Jurkat, Clone E6-1 (cell line): ENCODE data around the gene SEPTIN14. TPM values are rescaled to one million over a fixed set of nuclear protein-coding genes. Genes with fewer than 3 reads are reported as not detected.
"Not testable (repeated sequence)": the region's sequence is repeated elsewhere in the genome, so short reads cannot be mapped to it uniquely, and the experiment has no call there.

Source experiments
- DNase-seq: peaks from one replicate; pipeline ENCODE4 v3.0.0-alpha.2; 2011; ENCODE audit warnings: low read depth, low spot score
- H3K4me3 ChIP-seq: 2 replicates; pipeline ENCODE4 v1.5.1; 2011; ENCODE audit warnings: mild to moderate bottlenecking, low read length, control low read depth, moderate library complexity
- polyA plus RNA-seq: library from polyadenylated mRNA; unstranded; fragments of >200 nt; gene quantifications from one replicate; pipeline ENCODE4 v1.2.1, GENCODE V29; 2012; ENCODE audit warnings: missing spikeins; ENCODE audit not compliant: insufficient read length, insufficient read depth

SEPTIN14 gene
- not detected for polyA plus RNA-seq

- not testable (repeated sequence) for DNase-seq, H3K4me3 ChIP-seq
Measured at GRCh38 chr7:55862652-55863051, at the start of gene SEPTIN14. SEPTIN14 (minus strand) TSS chr7:55862752; CDS start chr7:55861996, 756 bp downstream.

DNA sequence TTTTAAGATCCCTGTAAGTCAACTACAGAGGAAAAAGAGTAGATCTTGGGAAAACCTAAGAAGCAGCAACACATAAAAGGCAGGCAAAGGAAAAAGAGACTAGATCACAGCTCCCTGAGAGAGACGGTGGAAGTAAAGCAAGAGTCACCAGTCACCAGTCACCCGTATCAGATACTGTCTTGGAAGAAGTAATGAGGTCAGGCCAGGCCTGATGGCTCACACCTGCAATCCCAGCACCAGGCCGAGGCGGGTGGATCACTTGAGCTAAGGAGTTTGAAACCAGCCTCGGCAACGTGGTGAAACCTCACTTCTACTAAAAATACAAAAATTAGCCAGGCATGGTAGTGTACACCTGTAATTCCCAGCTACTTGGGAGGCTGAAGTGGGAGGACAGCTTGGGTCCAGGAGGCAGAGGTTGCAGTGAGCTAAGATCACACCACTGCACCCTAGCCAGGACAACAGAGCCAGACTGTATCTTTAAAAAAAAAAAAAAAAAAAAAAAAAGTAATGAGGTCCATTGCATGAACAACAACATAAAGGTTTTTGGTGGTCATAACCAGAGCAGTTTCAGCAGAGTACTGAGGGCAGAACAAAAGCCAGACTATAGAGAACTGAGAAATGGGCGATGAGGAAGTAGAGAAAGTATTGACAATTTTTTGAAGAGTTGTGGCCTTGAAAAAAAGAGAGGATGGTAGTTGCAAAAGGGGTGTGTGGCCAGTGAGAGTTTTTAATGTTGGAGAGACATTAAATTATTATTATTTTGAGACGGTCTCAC, 41.6 kb upstream of the SEPTIN14 start:
- no peak overlapping the region for H3K4me3 ChIP-seq
- DNase-seq: no peak

- H3K4me3 ChIP-seq, DNase-seq: not testable (repeated sequence)
Measured at GRCh38 chr7:55901059-55901458, 38.5 kb upstream of the SEPTIN14 start.

DNA sequence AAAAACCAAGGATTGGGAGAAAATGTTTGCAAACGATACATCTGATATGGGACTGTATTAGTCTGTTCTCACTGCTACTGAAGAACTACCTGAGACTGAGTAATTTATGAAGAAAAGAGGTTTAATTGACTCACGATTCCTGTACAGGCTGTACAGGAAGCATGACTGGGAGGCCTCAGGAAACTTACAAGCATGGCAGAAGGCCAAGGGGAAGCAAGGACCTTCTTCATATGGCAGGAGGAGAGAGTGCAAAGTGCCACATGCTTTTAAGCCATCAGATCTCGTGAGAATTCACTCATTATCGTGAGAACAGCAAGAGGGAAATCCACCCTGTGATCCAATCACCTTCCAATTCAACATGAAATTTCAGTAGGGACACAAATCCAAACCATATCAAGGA, 35.7 kb upstream of the SEPTIN14 start:
- DNase-seq: no peak
- no peak overlapping the region for H3K4me3 ChIP-seq

- H3K4me3 ChIP-seq: no peak overlapping the region
- DNase-seq: no peak
Measured at GRCh38 chr7:55895021-55895420, 32.5 kb upstream of the SEPTIN14 start.

GRCh38 chr7:55893940-55894339, 31.4 kb upstream of the SEPTIN14 start:
- H3K4me3 ChIP-seq: no peak overlapping the region
- DNase-seq: no peak

DNA sequence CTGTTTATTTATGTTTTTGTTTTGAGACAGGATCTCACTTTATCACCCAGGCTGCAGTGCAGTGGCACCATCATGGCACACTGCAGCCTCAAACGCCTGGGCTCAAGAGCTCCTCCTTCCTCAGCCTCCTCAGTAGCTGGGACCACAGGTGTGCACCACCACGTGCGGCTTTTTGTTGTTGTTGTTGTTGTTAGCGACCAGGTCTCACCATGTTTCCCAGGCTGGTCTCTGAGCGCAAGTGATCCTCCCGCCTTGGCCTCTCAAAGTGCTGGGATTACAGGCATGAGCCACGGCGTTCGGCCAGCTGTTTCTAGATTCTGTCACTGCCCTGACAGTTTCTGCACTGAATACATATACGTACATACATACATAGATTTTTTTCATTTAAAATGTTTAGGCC, 25.8 kb upstream of the SEPTIN14 start:
- DNase-seq: not testable (repeated sequence)
- peak overlapping the region; percentile 47 for H3K4me3 ChIP-seq

DNA sequence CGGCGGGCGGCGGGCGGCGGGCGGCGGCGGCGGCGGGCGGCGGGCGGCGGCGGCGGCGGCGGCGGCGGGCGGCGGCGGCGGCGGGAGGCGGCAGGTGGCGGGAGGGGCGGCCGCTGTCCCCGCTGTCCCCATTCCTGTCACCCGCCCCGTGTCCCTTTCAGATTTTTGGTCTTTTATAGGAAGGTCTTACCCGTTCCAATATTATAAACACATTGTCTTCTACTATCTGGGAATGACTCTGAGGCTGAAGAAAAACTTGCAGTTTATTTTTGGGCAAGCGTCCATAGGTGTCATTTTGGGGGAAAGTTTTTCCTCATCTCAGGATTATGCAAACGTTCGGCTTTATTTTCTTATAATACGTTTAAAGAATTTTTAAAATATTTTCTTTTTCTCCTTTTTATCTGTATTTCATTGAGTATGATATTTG, 25.3 kb upstream of the SEPTIN14 start:
- DNase-seq: no peak

GRCh38 chr7:55884321-55884720, 21.8 kb upstream of the SEPTIN14 start:
- H3K4me3 ChIP-seq: no peak overlapping the region
- DNase-seq: no peak

More for the DNA sequence above, 25.3 kb upstream of the SEPTIN14 start:
- H3K4me3 ChIP-seq: peak overlapping the region; percentile 47

DNA sequence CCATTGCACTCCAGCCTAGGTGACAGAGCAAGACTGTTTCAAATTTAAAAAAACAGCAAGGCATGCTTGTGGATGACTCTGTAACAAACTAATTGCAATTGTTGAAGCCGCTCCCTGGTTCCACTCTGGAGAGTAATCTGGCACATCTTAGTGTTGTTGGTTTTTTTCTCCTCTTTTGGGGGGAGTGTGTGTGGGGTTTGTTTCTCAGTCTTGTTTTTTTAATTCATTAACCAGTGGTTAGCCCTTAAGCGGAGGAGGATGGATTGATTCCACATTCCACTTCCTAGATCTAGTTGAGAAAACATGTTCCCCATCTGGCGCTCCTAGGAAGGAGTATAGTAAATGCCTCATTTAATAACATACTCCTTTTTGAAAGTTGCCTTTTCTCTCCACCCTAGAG, 16.1 kb upstream of the SEPTIN14 start:
- DNase-seq: no peak
- no peak overlapping the region for H3K4me3 ChIP-seq

DNA sequence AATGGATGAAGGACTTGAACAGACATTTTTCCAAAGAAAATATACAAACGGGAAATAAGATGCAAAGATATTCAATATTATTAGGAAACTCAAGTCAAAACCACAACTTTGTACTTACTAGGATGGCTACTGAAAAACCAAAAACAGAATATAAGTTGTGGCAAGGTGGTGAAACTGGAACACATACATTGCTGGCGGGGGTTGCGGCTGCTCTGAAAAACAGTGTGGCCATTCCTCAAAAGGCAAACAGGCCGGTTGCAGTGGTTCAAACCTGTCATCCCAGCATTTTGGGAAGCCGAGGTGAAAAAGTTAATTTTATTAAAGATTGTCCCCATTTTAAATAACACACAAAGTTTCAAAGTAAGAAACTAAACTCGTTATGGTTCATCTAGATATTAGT, 14.8 kb upstream of the SEPTIN14 start:
- DNase-seq: no peak
- H3K4me3 ChIP-seq: no peak overlapping the region

DNA sequence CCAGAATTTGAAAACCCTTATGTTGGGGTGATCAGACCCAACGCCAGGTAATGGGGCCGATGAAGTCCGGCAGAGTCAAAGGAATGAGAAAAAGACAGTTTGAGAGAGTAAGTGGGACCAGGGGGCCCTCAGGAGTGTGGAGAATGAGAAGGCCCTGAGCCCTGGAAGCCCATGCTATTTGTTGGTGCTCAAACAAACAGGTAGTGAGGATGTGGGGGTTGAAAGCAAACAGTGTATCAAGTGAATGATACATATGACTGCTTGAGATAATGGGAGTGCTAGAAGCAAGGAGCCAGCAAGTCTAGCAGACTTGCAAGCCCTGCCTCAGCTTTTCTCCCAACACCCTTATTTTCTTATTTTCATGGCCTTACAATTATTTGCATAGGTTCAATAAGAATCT, 11.2 kb upstream of the SEPTIN14 start:
- no peak overlapping the region for H3K4me3 ChIP-seq
- DNase-seq: no peak

DNA sequence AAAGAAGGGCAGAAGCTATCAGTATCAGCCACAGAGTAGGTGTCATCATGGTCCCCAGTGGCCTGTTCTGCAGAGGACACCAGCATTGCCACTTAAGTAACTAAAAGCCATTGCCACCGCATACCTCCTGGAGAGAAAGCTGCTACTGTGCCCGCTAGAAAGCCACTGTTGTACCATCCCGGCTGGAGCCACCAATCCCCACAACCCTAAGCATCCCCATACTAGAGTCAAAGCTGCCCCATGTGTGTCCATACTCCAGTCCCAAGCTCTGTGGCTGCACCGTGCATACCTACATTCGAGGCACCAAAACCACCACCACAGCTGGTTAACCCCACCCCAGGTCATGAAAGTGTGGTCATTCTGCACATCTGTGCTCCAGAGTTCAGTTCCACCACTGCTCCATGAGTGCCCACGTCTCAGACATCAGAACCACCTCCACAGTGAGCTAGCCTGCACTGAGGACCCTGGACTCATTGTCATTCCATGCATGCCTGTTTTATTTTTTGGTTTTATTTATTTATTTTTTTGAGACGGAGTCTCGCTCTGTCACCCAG, 9.5 kb upstream of the SEPTIN14 start:
- no peak overlapping the region for H3K4me3 ChIP-seq
- no peak for DNase-seq

GRCh38 chr7:55868989-55869388, 6.4 kb upstream of the SEPTIN14 start:
- H3K4me3 ChIP-seq, DNase-seq: not testable (repeated sequence)

GRCh38 chr7:55845164-55845563, 17.4 kb downstream of the SEPTIN14 start:
- H3K4me3 ChIP-seq, DNase-seq: not testable (repeated sequence)

DNA sequence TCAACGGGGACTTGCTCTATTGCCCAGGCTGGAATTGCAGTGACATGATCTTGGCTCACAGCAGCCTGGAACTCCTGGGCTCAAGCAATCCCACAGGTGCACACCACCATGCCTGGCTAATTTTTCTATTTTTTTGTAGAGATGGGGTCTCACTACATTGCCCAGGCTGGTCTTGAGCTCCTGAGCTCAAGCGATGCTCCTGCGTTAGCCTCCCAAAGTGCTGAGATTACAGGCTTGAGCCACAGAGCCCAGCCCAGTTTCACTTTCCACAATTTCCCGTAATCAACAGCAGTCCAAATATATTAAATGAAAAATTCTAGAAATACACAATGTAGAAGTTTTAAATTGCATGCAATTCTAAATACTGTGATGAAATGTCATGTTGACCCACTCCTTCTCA, 24.0 kb downstream of the SEPTIN14 start:
- no peak overlapping the region for H3K4me3 ChIP-seq
- DNase-seq: no peak

- DNase-seq: peak; percentile 27
- no peak overlapping the region for H3K4me3 ChIP-seq
Measured at GRCh38 chr7:55827577-55827976, 35.0 kb downstream of the SEPTIN14 start.

- DNase-seq: no peak
Measured at GRCh38 chr7:55818686-55819085, 43.9 kb downstream of the SEPTIN14 start.

GRCh38 chr7:55797260-55797659, 65.3 kb downstream of the SEPTIN14 start:
- not testable (repeated sequence) for H3K4me3 ChIP-seq, DNase-seq

More at GRCh38 chr7:55818686-55819085, 43.9 kb downstream of the SEPTIN14 start:
- no peak overlapping the region for H3K4me3 ChIP-seq

- H3K4me3 ChIP-seq: no peak overlapping the region
- no peak for DNase-seq
Measured at GRCh38 chr7:55794527-55794926, 68.0 kb downstream of the SEPTIN14 start.

GRCh38 chr7:55792048-55792447, 70.5 kb downstream of the SEPTIN14 start:
- no peak for DNase-seq
- no peak overlapping the region for H3K4me3 ChIP-seq
